Superior temporal gyrus (tissue), 1 donor: Measurements from ENCODE around the gene CREB5.

Experiments
- DNase-seq: peaks from one replicate; pipeline ENCODE4 v3.0.0-alpha.2; 2016; ENCODE audit errors: extremely low spot score

The CREB5 gene

GRCh38 chr7:28709748-28710147, 297.4 kb downstream of the CREB5 start:
- DNase-seq: no peak

DNA sequence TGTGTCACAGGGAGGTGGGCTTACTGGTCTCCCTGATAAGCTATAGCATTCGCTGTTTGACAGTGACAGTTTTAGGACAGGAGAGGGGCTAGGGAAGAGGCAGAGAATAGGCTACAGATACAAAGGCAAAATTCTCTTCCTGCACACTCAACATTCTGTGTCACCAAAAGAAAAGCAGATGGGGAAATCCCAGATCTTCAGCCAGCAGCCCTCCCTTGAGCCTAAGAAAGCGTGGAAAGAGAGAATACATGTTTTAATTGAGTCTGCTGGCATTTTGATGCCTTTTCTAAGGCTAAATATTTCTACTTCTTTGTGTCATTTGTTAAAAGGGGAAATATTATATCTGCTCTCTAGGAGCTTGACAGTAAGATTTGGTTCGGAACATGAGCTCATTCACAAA, 298.8 kb downstream of the CREB5 start:
- no peak for DNase-seq

- DNase-seq: no peak
Measured at GRCh38 chr7:28714459-28715120, 302.3 kb downstream of the CREB5 start.

- DNase-seq: no peak
Measured at GRCh38 chr7:28717445-28718054, 305.2 kb downstream of the CREB5 start.

DNA sequence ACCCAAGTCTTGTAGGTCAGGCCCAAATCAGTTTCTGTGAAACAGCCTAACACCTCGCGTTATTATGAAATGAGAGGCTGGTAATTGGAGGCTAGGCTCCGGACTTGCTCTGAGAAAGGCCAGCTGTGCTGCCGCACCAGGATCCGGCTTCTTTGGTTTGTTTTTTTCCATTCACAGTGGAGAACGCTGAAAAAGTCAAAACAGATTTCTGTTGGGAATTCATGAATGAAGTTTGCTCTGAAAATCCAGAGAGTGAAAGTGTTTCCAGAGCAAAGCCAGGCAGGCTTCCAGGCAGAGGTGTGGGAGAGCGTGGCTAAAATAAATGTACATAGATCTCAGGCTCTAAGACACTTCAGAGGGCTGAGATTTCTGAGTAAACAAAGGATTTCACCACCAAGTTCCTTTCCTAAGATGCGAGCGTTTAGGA, 305.8 kb downstream of the CREB5 start:
- no peak for DNase-seq

- no peak for DNase-seq
Measured at GRCh38 chr7:28718545-28718944, 306.2 kb downstream of the CREB5 start.

- no peak for DNase-seq
Measured at GRCh38 chr7:28722684-28723083, 310.4 kb downstream of the CREB5 start.

- peak; percentile 82 for DNase-seq
Measured at GRCh38 chr7:28723336-28723735, 311.0 kb downstream of the CREB5 start.

DNA sequence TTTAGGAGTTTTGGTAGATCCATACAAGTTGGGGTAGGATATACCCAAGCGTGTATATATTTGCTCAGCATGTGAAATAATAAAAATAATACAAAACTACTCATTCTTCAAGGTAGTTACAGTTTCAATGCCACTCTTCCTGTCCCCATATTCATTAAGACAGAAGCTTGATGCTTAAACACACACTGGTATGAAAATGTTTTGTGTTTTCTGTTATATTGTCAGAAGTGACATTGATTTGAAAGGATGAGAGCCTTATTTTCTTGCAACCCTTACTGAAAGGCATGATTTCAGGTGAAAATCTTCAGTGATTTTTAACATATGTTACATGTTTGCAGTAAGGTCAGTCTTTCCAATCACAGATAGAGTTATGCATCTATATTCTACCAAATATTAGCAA, 312.2 kb downstream of the CREB5 start:
- no peak for DNase-seq

- DNase-seq: no peak
Measured at GRCh38 chr7:28725045-28725642, 312.8 kb downstream of the CREB5 start.

DNA sequence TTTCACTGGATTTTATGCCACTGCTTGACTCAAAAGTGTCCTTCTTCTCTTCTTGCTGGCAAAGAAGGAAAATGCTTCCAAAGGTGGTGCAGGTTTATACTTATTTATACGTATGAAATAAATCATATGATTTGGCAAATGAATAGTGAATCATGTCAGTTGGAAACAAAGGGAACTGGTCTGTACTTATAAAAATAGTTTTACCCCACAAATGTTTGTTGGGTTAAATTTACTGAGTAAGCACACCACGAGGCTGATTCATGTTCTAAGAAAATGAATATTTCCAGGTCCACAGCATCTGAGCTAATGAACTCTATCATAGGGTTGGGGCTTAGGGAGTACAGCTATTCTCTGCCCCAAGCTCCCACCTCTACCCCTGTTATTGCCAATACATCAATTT, 313.6 kb downstream of the CREB5 start:
- DNase-seq: no peak

GRCh38 chr7:28726555-28726954, 314.2 kb downstream of the CREB5 start:
- no peak for DNase-seq

DNA sequence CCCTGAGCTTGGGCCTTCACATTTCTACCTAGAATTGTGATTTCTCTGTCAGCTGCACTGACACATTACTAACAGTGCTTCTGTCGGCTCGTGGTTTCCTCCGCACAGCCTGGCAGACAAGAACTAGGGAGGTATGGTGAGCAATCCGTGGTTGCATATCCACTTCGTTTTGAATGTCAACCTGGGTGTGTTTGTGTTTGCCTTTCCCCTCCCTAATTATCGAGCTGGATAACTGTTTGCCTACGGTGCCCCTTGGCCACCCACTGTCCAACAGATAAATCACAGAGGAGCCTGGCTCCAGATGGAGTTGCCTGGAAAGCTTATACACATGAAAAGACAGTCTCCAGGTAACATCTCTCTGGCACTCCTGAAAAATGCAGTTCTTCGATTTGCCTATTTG, 317.0 kb downstream of the CREB5 start:
- no peak for DNase-seq

GRCh38 chr7:28729727-28730126, 317.4 kb downstream of the CREB5 start:
- no peak for DNase-seq

GRCh38 chr7:28731092-28731658, 318.9 kb downstream of the CREB5 start:
- no peak for DNase-seq

DNA sequence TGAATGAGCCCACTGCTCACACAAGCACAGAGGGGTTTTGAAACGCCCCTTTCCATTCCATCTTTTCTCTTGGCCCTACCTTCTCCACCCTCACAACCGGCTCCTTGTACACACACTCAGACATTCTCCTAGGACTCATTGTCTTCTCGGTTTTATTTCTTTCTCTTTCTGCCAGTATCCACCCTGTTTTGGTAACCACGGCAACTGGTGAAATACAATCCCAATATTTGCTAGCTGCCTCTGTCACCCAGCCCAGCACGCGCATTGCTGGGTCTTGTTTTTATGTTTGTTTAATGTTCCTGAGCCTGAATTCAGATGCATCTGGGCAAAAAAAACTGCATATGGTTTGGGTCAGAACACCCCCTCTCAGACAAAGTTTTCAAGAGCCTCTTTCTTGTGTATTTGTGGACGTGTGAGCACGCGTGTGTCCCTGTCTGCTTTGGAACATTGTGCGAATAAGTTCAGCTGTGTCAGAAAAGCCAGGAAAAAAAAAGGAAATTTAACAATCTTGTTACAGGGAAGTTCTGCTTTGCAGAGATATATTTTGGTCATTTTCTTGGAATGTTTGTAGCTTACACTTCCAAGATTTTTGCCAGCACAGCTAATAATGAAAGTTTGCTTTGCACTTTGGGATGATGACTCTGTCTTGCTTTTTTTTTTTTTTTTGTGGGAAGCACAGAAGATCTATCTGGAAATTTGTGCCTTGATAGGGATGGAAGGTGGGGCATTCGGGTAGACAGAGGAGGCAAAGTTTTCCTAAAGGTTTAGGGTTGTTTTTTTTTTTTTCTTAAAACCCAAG, 320.0 kb downstream of the CREB5 start:
- DNase-seq: no peak

DNA sequence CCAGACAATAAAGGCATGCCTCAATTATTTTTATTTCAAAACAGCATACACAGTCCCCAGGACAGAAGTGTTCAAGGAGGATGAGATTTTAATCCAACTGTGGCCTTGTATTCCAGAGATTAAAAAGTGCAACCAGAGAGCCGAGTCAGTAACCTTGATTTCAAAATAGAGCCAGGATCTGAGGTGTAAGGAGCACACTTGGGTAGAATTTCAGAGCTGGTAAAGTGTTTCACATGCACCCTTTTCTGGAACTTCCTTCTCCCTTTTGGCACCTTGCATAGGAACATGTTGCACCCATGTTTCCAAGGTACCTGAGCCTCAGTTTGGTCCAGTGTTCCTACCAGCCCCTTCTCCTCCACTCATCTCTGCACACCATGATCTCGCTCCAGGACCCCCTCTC, 320.7 kb downstream of the CREB5 start:
- DNase-seq: no peak

- no peak for DNase-seq
Measured at GRCh38 chr7:28738412-28738811, 326.1 kb downstream of the CREB5 start.

DNA sequence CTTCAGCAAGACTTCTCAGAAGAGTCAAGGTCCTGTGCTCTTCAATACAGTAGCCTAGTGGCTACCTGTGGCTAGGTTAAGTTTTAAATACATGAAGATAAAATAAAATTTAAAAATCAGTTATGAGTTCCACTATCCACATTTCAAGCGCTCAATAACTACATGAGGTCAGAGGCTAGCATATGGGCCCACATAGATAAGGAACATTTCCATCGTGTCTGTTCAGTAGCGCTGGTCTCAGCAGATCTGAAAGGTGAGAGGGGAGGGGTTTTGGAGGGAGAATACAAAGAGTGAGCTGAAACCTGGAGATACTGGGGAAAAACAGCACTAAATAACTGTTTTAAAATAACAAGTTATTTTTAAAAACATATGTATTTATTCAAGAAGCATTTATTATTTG, 326.8 kb downstream of the CREB5 start:
- no peak for DNase-seq

- no peak for DNase-seq
Measured at GRCh38 chr7:28739826-28740225, 327.5 kb downstream of the CREB5 start.

GRCh38 chr7:28744951-28745350, 332.6 kb downstream of the CREB5 start:
- no peak for DNase-seq

DNA sequence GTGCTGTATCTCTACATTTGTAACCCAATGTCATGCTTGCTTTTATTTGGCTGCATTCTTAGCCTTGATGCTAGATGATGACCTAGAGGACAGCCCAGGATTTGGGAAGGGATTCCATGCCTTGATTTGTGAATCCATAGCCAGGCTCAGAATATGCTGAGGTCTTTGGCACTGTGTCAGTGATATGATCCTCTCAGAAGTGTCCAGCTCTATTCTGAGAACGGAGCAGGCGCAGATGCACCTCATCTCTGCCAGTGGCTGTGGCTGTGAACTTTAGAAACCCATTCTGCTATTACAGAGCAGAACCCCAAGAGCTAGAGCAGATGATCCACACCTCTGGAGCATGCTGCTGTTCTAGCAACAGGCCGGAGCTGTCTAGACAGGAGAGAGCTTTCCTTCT, 333.0 kb downstream of the CREB5 start:
- peak; percentile 53 for DNase-seq
